Hematopoietic multipotent progenitor cell (in vitro differentiated cells): ENCODE results near the gene ITPKB. TPM values are rescaled to one million over a fixed set of nuclear protein-coding genes. Genes with fewer than 3 reads are reported as not detected.

Experiments used
- DNase-seq, 3 donors: peaks; one replicate each; pipeline ENCODE4 v3.0.0-alpha.2; 2011 to 2015; ENCODE audit warnings: low read depth in 2 of 3, low spot score in 2 of 3
- total RNA-seq: library from RNA; depleted of rRNA; stranded (reverse); fragments of >200 nt; gene quantifications from one replicate; pipeline ENCODE4 v1.2.3, GENCODE V29; 2012

The ITPKB gene
- total RNA-seq, 1 donor: 21.8 TPM

- peak in 2 of 3 donors; percentile 51 to 61 for DNase-seq
Observed at GRCh38 chr1:226708967-226709396, 30.1 kb downstream of the ITPKB start.

GRCh38 chr1:226708342-226708780, 30.7 kb downstream of the ITPKB start:
- no peak for DNase-seq

- no peak for DNase-seq
Observed at GRCh38 chr1:226706684-226707083, 32.4 kb downstream of the ITPKB start.

GRCh38 chr1:226704169-226704937, 34.7 kb downstream of the ITPKB start:
- no peak for DNase-seq

GRCh38 chr1:226702957-226703831, 35.9 kb downstream of the ITPKB start:
- peak; percentile 60 to 87 (median 73) for DNase-seq

- no peak for DNase-seq
Observed at GRCh38 chr1:226702318-226702956, 36.6 kb downstream of the ITPKB start.

GRCh38 chr1:226700861-226701260, 38.2 kb downstream of the ITPKB start:
- DNase-seq: no peak

- no peak for DNase-seq
Observed at GRCh38 chr1:226699166-226699565, 39.9 kb downstream of the ITPKB start.

- DNase-seq: no peak
Observed at GRCh38 chr1:226698659-226699058, 40.4 kb downstream of the ITPKB start.

- DNase-seq: no peak
Observed at GRCh38 chr1:226697929-226698544, 41.0 kb downstream of the ITPKB start.

GRCh38 chr1:226697151-226697928, 41.7 kb downstream of the ITPKB start:
- DNase-seq: peak in 1 of 3 donors; percentile 28

- DNase-seq: no peak
Observed at GRCh38 chr1:226696547-226696946, 42.5 kb downstream of the ITPKB start.

- DNase-seq: no peak
Observed at GRCh38 chr1:226695335-226695900, 43.7 kb downstream of the ITPKB start.

- DNase-seq: no peak
Observed at GRCh38 chr1:226692823-226693222, 46.3 kb downstream of the ITPKB start.

GRCh38 chr1:226692051-226692792, 46.9 kb downstream of the ITPKB start:
- no peak for DNase-seq

- DNase-seq: no peak
Observed at GRCh38 chr1:226691247-226691646, 47.8 kb downstream of the ITPKB start.

GRCh38 chr1:226690460-226690982, 48.6 kb downstream of the ITPKB start:
- no peak for DNase-seq

- no peak for DNase-seq
Observed at GRCh38 chr1:226688808-226689207, 50.3 kb downstream of the ITPKB start.
